Upper lobe of left lung (tissue), 4 donors: ENCODE data around the gene SLC16A3.

Experiments used
- POLR2A ChIP-seq, 4 donors: fragments of 450-650 bp; IDR thresholded peaks; one replicate each; pipeline ENCODE4 v1.5.1; 2016 to 2017; ENCODE audit warnings: antibody characterized with exemption in 4 of 4, mild to moderate bottlenecking in 2 of 4
- POLR2AphosphoS5 ChIP-seq, 2 donors: sonication (generic); formaldehyde crosslinking; IDR thresholded peaks; one replicate each; pipeline ENCODE4 v1.5.1; 2017; ENCODE audit warnings: antibody characterized with exemption in 2 of 2
- TF ChIP-seq, protein P1 (sequence below), 6 experiments: fragments of 450-650 bp in 4 of 6; fragments of 200-600 bp in 2 of 6; sonication (generic) in 2 of 6; IDR thresholded peaks; one replicate each; pipeline ENCODE4 v1.5.1; 2016 to 2019; ENCODE audit warnings: antibody characterized with exemption in 6 of 6

DNA sequence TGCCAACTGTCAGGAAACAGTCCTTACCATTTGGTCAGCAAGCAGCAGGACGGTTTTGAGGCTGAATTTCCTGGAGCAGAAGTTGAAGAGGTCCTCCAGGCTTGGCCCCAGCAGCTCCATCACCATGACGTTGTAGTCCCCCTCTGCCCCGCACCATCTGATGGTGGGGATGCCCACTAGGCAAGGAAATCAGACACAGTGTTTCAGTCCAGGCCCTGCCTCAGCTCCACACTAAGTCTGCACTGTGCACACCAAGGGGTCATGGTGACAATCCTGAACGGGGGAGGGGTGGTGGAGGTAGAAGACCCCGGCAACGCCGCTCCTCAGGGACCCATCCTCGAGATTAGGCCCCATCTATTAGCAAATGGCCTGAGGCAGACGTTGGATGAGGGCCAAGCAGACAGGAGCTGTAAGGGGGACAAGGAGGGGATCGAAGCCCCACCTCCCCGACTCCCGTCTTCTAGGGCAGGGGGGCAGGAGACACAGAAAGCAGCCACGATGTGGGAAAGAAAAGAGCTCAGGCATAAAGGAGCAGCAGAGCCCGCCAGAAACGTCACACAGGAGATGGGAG, 26.6 kb downstream of the SLC16A3 start:
- TF ChIP-seq, protein P1, sequence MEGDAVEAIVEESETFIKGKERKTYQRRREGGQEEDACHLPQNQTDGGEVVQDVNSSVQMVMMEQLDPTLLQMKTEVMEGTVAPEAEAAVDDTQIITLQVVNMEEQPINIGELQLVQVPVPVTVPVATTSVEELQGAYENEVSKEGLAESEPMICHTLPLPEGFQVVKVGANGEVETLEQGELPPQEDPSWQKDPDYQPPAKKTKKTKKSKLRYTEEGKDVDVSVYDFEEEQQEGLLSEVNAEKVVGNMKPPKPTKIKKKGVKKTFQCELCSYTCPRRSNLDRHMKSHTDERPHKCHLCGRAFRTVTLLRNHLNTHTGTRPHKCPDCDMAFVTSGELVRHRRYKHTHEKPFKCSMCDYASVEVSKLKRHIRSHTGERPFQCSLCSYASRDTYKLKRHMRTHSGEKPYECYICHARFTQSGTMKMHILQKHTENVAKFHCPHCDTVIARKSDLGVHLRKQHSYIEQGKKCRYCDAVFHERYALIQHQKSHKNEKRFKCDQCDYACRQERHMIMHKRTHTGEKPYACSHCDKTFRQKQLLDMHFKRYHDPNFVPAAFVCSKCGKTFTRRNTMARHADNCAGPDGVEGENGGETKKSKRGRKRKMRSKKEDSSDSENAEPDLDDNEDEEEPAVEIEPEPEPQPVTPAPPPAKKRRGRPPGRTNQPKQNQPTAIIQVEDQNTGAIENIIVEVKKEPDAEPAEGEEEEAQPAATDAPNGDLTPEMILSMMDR (IDR thresholded peaks at IDR 0.05) = no peak
- TF ChIP-seq POLR2AphosphoS5 (IDR thresholded peaks at IDR 0.05) = no peak
- TF ChIP-seq POLR2A (IDR thresholded peaks at IDR 0.05) = no peak
